CD14-positive monocyte (primary cell): ENCODE measurements around the gene OR13C8. TPM values are rescaled to one million over a fixed set of nuclear protein-coding genes. Genes with fewer than 3 reads are reported as not detected.

Experiments
- DNase-seq, 3 donors: peaks; one replicate each; pipeline ENCODE4 v3.0.0-alpha.2; 2011 to 2022
- H2AFZ ChIP-seq: 2 replicates; pipeline ENCODE4 v1.6.0; 2012; ENCODE audit warnings: mild to moderate bottlenecking, low read depth, low read length, inconsistent platforms; ENCODE audit not compliant: insufficient read depth, poor library complexity, severe bottlenecking
- H3K27ac ChIP-seq, 2 donors: 1 replicate in 1 of 2; 2 replicates in 1 of 2; pipeline ENCODE4 v1.5.1; 2012 to 2013; ENCODE audit warnings: low read length in 2 of 2, control low read depth in 1 of 2, inconsistent platforms in 1 of 2, low read depth in 1 of 2, mild to moderate bottlenecking in 1 of 2
- H3K27me3 ChIP-seq, 2 donors: one replicate each; pipeline versions ENCODE4 v1.6.0 to v1.6.1; 2011 to 2013; ENCODE audit warnings: low read length in 2 of 2; ENCODE audit not compliant: control insufficient read depth in 2 of 2, insufficient read depth in 2 of 2
- H3K36me3 ChIP-seq, 2 donors: replicated peaks in 1 of 2; 1 replicate in 1 of 2; 2 replicates in 1 of 2; pipeline versions ENCODE4 v1.5.1 to v1.6.1; 2012 to 2013; ENCODE audit warnings: low read length in 2 of 2, control low read depth in 1 of 2, inconsistent platforms in 1 of 2, mild to moderate bottlenecking in 1 of 2; ENCODE audit not compliant: insufficient read depth in 2 of 2, control insufficient read depth in 1 of 2
- H3K4me1 ChIP-seq, 2 donors: 1 replicate in 1 of 2; 2 replicates in 1 of 2; pipeline versions ENCODE4 v1.5.1 to v1.6.1; 2012 to 2013; ENCODE audit warnings: low read length in 2 of 2, control low read depth in 1 of 2, inconsistent platforms in 1 of 2, mild to moderate bottlenecking in 1 of 2, moderate library complexity in 1 of 2; ENCODE audit not compliant: insufficient read depth in 2 of 2, control insufficient read depth in 1 of 2
- H3K4me2 ChIP-seq: replicated peaks from 2 replicates; pipeline ENCODE3; 2012; ENCODE audit warnings: low read length, moderate library complexity, mild to moderate bottlenecking; ENCODE audit not compliant: poor library complexity, severe bottlenecking; ENCODE audit errors: extremely low read depth
- H3K4me3 ChIP-seq, 3 experiments: fragments of 200-600 bp in 1 of 3; sonication (generic) in 1 of 3; replicated peaks in 1 of 3; 1 replicate in 2 of 3; 2 replicates in 1 of 3; pipeline ENCODE4 v1.5.1; 2011 to 2013; ENCODE audit warnings: low read length in 3 of 3, mild to moderate bottlenecking in 3 of 3, control low read depth in 2 of 3, low read depth in 2 of 3, inconsistent platforms in 1 of 3, moderate library complexity in 1 of 3
- H3K79me2 ChIP-seq: 2 replicates; pipeline ENCODE4 v1.6.0; 2012; ENCODE audit warnings: mild to moderate bottlenecking, control low read depth, inconsistent platforms, low read length, moderate library complexity; ENCODE audit not compliant: insufficient read depth
- H3K9ac ChIP-seq: 2 replicates; pipeline ENCODE4 v1.6.0; 2017; ENCODE audit warnings: low read length, mild to moderate bottlenecking; ENCODE audit not compliant: insufficient read depth, poor library complexity, severe bottlenecking
- H3K9me3 ChIP-seq, 2 donors: replicated peaks in 1 of 2; 1 replicate in 1 of 2; 2 replicates in 1 of 2; pipeline versions ENCODE4 v1.5.1 to v1.6.1; 2012 to 2013; ENCODE audit warnings: low read length in 2 of 2, control low read depth in 1 of 2; ENCODE audit not compliant: control insufficient read depth in 1 of 2, insufficient read depth in 1 of 2
- H4K20me1 ChIP-seq: 2 replicates; pipeline ENCODE4 v1.6.0; 2012; ENCODE audit warnings: mild to moderate bottlenecking, low read length, control low read depth, moderate library complexity; ENCODE audit not compliant: insufficient read depth
- H3K27ac Mint-ChIP-seq, 7 donors: one replicate each; pipeline ENCODE4 v1.8.0; 2020; ENCODE audit warnings: mild to moderate bottlenecking in 7 of 7, mixed read lengths in 7 of 7, moderate library complexity in 6 of 7, inconsistent platforms in 2 of 7
- H3K27me3 Mint-ChIP-seq, 3 donors: one replicate each; pipeline ENCODE4 v1.8.0; 2021 to 2022; ENCODE audit warnings: low read depth in 3 of 3, mild to moderate bottlenecking in 3 of 3, mixed read lengths in 3 of 3, moderate library complexity in 3 of 3, inconsistent platforms in 1 of 3
- H3K36me3 Mint-ChIP-seq, 2 donors: one replicate each; pipeline ENCODE4 v1.8.0; 2020; ENCODE audit warnings: mixed read lengths in 2 of 2, inconsistent platforms in 1 of 2, mild to moderate bottlenecking in 1 of 2
- H3K4me1 Mint-ChIP-seq: one replicate; pipeline ENCODE4 v1.8.0; 2020; ENCODE audit warnings: mild to moderate bottlenecking, mixed read lengths
- H3K4me3 Mint-ChIP-seq, 2 donors: one replicate each; pipeline ENCODE4 v1.8.0; 2020; ENCODE audit warnings: mild to moderate bottlenecking in 2 of 2, mixed read lengths in 2 of 2, moderate library complexity in 1 of 2
- H3K9me3 Mint-ChIP-seq, 7 donors: one replicate each; pipeline ENCODE4 v1.8.0; 2020 to 2022; ENCODE audit warnings: mixed read lengths in 7 of 7, mild to moderate bottlenecking in 6 of 7, moderate library complexity in 6 of 7, inconsistent platforms in 2 of 7
- CTCF ChIP-seq: fragments of 200-600 bp; IDR thresholded peaks from one replicate; pipeline ENCODE4 v1.8.0; 2022; ENCODE audit warnings: antibody characterized with exemption, mild to moderate bottlenecking
- WGBS: methylation state at CpG from one replicate; pipeline ENCODE4 v1.1.5; 2013; ENCODE audit warnings: missing lambda C conversion rate; ENCODE audit not compliant: insufficient coverage; 5-methylcytosine and 5-hydroxymethylcytosine counted together
- intact Hi-C, 2 donors: fragments of 100-400 bp; cut with micrococcal nuclease; formaldehyde crosslinking; loops; one replicate each; pipeline versions ENCODE4 v1.15.0 to v1.15.1; 2023
- polyA plus RNA-seq, 3 donors: library from polyadenylated mRNA; depleted of rRNA in 1 of 3; unstranded in 2 of 3; stranded (reverse) in 1 of 3; fragments of 300-500 nt in 2 of 3; fragments of >200 nt in 1 of 3; fragmentation: Illumina TruSeq in 2 of 3; gene quantifications; 1 replicate in 2 of 3; 2 replicates in 1 of 3; pipeline ENCODE4 v1.2.3, GENCODE V29; 2012 to 2021

The OR13C8 gene
- polyA plus RNA-seq, 3 donors: not detected

DNA sequence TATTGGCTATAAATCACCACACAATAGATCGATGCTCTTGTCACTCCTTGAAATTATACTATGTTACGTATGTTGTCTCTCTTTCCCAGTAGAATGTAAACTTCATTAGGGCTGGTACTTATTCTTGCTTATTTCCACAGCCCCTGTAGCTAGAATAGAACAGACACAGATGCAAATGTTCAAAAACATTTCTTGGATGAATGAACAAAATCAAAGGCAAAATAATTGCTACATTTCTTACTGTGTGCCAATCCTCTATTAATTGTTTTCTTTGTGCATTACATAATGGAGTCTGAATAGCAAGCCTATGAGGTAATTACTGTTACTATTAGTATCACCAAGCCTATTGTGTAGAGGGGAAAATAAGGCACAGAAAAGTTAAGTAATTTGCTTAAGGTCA, 37.2 kb downstream of the OR13C8 start:
- no peaks in the 10 kb centered on the region for H3K36me3 ChIP-seq

GRCh38 chr9:104608336-104608735, 39.4 kb downstream of the OR13C8 start:
- Histone ChIP-seq H3K4me3 (no peak overlapping the region), H3K36me3 (no peaks in the 10 kb centered on the region), H3K4me2 (no peak overlapping the region), H3K27ac (no peak overlapping the region), H3K4me1 (no peaks in the 10 kb centered on the region), H3K27me3 (no peaks in the 10 kb centered on the region), H2AFZ (no peak overlapping the region), H3K9ac (no peak overlapping the region), H3K9me3 (no peaks in the 10 kb centered on the region), H3K79me2 (no peaks in the 10 kb centered on the region), H4K20me1 (no peaks in the 10 kb centered on the region)
- TF ChIP-seq CTCF: no peak
- Mint-ChIP-seq H3K27ac (no peak overlapping the region), H3K27me3 (peaks cover 0 to 1% (median 0%) of the 10 kb centered on the region in 3 donors), H3K36me3 (no peaks in the 10 kb centered on the region), H3K4me1 (no peaks in the 10 kb centered on the region), H3K9me3 (no peaks in the 10 kb centered on the region), H3K4me3 (no peak overlapping the region)
- no peak for DNase-seq
- no CpG with 5 or more reads among the region's 1 CpG for WGBS
- intact Hi-C loops: no loop called here

More for the DNA sequence above, 37.2 kb downstream of the OR13C8 start:
- Histone ChIP-seq H3K27ac (no peak overlapping the region), H3K9me3 (no peaks in the 10 kb centered on the region), H3K4me2 (no peak overlapping the region), H3K4me1 (no peaks in the 10 kb centered on the region), H3K4me3 (no peak overlapping the region), H3K79me2 (no peaks in the 10 kb centered on the region), H4K20me1 (no peaks in the 10 kb centered on the region), H3K27me3 (no peaks in the 10 kb centered on the region), H2AFZ (no peak overlapping the region), H3K9ac (no peak overlapping the region)
- no peak for DNase-seq
- no peaks in the 10 kb centered on the region for H3K4me1 Mint-ChIP-seq
- H3K4me3 Mint-ChIP-seq: no peak overlapping the region
- H3K9me3 Mint-ChIP-seq: no peaks in the 10 kb centered on the region
- WGBS: no CpG with 5 or more reads among the region's 2 CpGs
- no peak overlapping the region for H3K27ac Mint-ChIP-seq
- H3K27me3 Mint-ChIP-seq: peaks cover 0 to 1% (median 0%) of the 10 kb centered on the region in 3 donors
- no peaks in the 10 kb centered on the region for H3K36me3 Mint-ChIP-seq
- no peak for TF ChIP-seq CTCF
- intact Hi-C loops: no loop called here
